Keratinocyte (primary cell): ENCODE measurements around the gene ATP5IF1. TPM values are rescaled to one million over a fixed set of nuclear protein-coding genes. Genes with fewer than 3 reads are reported as not detected.

Source experiments
- DNase-seq: peaks from one replicate; pipeline ENCODE4 v3.0.0-alpha.2; 2011; ENCODE audit warnings: low read depth, missing footprints, low spot score
- FAIRE-seq: peaks from 2 replicates; lab custom pipeline; 2011; peaks lifted over from hg19 to GRCh38; lab: Jason Lieb, UNC
- H2AFZ ChIP-seq: 2 replicates; pipeline ENCODE4 v1.6.0; 2012; ENCODE audit warnings: low read length, control low read depth, inconsistent platforms; ENCODE audit not compliant: control insufficient read depth
- H3K27ac ChIP-seq: 2 replicates; pipeline ENCODE4 v1.5.1; 2011; ENCODE audit warnings: low read length; ENCODE audit not compliant: control insufficient read depth, insufficient read depth
- H3K27me3 ChIP-seq: 3 replicates; pipeline ENCODE4 v1.6.0; 2011; ENCODE audit warnings: low read length; ENCODE audit not compliant: control insufficient read depth, insufficient read depth; ENCODE audit errors: extremely low read depth
- H3K36me3 ChIP-seq, 2 experiments: 2 replicates in 1 of 2; 3 replicates in 1 of 2; pipeline ENCODE4 v1.5.1; 2011; ENCODE audit warnings: low read length in 2 of 2, mild to moderate bottlenecking in 1 of 2; ENCODE audit not compliant: control insufficient read depth in 2 of 2, insufficient read depth in 2 of 2; ENCODE audit errors: extremely low read depth in 1 of 2
- H3K4me1 ChIP-seq: 3 replicates; pipeline ENCODE4 v1.5.1; 2011; ENCODE audit warnings: low read length; ENCODE audit not compliant: control insufficient read depth, insufficient read depth; ENCODE audit errors: extremely low read depth
- H3K4me2 ChIP-seq: 3 replicates; pipeline ENCODE4 v1.6.0; 2011; ENCODE audit warnings: low read depth, low read length; ENCODE audit not compliant: control insufficient read depth, insufficient read depth; ENCODE audit errors: extremely low read depth
- H3K4me3 ChIP-seq, 3 experiments: fragments of 200-600 bp in 1 of 3; sonication (generic) in 1 of 3; 2 replicates in 2 of 3; 3 replicates in 1 of 3; pipeline ENCODE4 v1.5.1; 2011 to 2016; ENCODE audit warnings: low read length in 3 of 3, mild to moderate bottlenecking in 3 of 3, control low read depth in 2 of 3, inconsistent platforms in 1 of 3, low read depth in 1 of 3, mixed read lengths in 1 of 3, mixed run types in 1 of 3, moderate library complexity in 1 of 3; ENCODE audit not compliant: control insufficient read depth in 2 of 3, insufficient read depth in 2 of 3; ENCODE audit errors: extremely low read depth in 1 of 3
- H3K79me2 ChIP-seq: 2 replicates; pipeline ENCODE4 v1.6.0; 2012; ENCODE audit warnings: low read length; ENCODE audit not compliant: control insufficient read depth, insufficient read depth
- H3K9ac ChIP-seq: 3 replicates; pipeline ENCODE4 v1.6.0; 2011; ENCODE audit warnings: low read length; ENCODE audit not compliant: control insufficient read depth, insufficient read depth; ENCODE audit errors: extremely low read depth
- H3K9me1 ChIP-seq: 3 replicates; pipeline ENCODE4 v1.6.0; 2011; ENCODE audit warnings: low read length; ENCODE audit not compliant: control insufficient read depth, insufficient read depth; ENCODE audit errors: extremely low read depth
- H3K9me3 ChIP-seq: 2 replicates; pipeline ENCODE4 v1.5.1; 2012; ENCODE audit warnings: low read depth, low read length; ENCODE audit not compliant: control insufficient read depth
- H4K20me1 ChIP-seq: 3 replicates; pipeline ENCODE4 v1.6.0; 2011; ENCODE audit warnings: low read length; ENCODE audit not compliant: control insufficient read depth, insufficient read depth; ENCODE audit errors: extremely low read depth
- EZH2 ChIP-seq: IDR thresholded peaks from one replicate; pipeline ENCODE4 v1.6.1; 2012; ENCODE audit warnings: inconsistent platforms, mild to moderate bottlenecking, low read length, moderate library complexity
- dilution Hi-C: fragments of 300-500 bp; cut with MboI; formaldehyde crosslinking; loops from one replicate; pipeline ENCODE4 v1.7.0; 2020; ENCODE audit warnings: low sequenced_read_pairs; ENCODE audit not compliant: extremely low pct_ligation_motif_present
- polyA plus RNA-seq, 5 experiments: library from polyadenylated mRNA; depleted of rRNA in 3 of 5; stranded (reverse) in 3 of 5; stranded (forward) in 1 of 5; unstranded in 1 of 5; fragments of >200 nt; gene quantifications; 1 replicate in 1 of 5; 2 replicates in 3 of 5; 3 replicates in 1 of 5; pipeline versions ENCODE4 v1.2.1 to v1.2.3, GENCODE V29; 2011 to 2012; ENCODE audit warnings: missing spikeins in 2 of 5, low read depth in 1 of 5, low replicate concordance in 1 of 5
- TF ChIP-seq, protein P1 (sequence below), 3 experiments: IDR thresholded peaks in 1 of 3; conservative IDR thresholded peaks in 1 of 3; optimal IDR thresholded peaks in 1 of 3; 2 replicates in 2 of 3; 3 replicates in 1 of 3; pipeline versions ENCODE3 to v1.5.1; 2011; ENCODE audit warnings: low read length in 3 of 3, mild to moderate bottlenecking in 3 of 3, moderate library complexity in 2 of 3, control low read depth in 1 of 3, inconsistent platforms in 1 of 3; ENCODE audit not compliant: insufficient read depth in 2 of 3; ENCODE audit errors: extremely low read depth in 1 of 3

ATP5IF1 gene
- polyA plus RNA-seq, 1 donor (not counting 4 experiments of a cell fraction or from before 2014, with no cell fraction given): 332 TPM

DNA sequence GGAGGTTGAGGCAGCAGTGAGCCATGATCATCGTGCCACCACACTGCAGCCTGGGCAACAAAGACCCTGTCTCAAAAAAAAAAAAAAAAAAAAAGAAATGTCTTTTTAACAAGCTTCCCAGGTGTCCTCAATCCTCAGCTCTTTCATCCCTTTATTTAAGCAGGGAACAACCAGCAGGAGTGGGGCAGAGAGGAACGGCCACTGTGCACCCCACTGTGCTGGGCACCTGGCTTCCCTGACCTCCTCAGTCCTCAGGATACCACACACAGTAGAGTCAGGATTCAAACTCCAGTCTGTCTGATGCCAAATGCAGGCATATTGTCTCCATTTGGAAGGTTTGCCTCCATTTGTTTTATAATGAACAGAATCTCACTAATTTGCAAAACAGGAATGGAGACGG, 39.6 kb upstream of the ATP5IF1 start:
- no peak for FAIRE-seq
- Histone ChIP-seq H3K9me1 (no peaks in the 10 kb centered on the region), H3K36me3 (peaks cover 2 to 15% of the 10 kb centered on the region in 2 experiments), H3K9ac (peak overlapping the region; percentile 14), H3K9me3 (no peaks in the 10 kb centered on the region), H3K27ac (peak overlapping the region; percentile 51), H4K20me1 (no peaks in the 10 kb centered on the region), H3K27me3 (no peaks in the 10 kb centered on the region), H3K4me3 (no peak overlapping the region), H2AFZ (peak overlapping the region; percentile 1), H3K4me1 (peaks cover 45% of the 10 kb centered on the region), H3K4me2 (peak overlapping the region; percentile 43), H3K79me2 (no peaks in the 10 kb centered on the region)
- dilution Hi-C loops: no loop called here
- TF ChIP-seq EZH2: no peak
- TF ChIP-seq, protein P1, sequence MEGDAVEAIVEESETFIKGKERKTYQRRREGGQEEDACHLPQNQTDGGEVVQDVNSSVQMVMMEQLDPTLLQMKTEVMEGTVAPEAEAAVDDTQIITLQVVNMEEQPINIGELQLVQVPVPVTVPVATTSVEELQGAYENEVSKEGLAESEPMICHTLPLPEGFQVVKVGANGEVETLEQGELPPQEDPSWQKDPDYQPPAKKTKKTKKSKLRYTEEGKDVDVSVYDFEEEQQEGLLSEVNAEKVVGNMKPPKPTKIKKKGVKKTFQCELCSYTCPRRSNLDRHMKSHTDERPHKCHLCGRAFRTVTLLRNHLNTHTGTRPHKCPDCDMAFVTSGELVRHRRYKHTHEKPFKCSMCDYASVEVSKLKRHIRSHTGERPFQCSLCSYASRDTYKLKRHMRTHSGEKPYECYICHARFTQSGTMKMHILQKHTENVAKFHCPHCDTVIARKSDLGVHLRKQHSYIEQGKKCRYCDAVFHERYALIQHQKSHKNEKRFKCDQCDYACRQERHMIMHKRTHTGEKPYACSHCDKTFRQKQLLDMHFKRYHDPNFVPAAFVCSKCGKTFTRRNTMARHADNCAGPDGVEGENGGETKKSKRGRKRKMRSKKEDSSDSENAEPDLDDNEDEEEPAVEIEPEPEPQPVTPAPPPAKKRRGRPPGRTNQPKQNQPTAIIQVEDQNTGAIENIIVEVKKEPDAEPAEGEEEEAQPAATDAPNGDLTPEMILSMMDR (optimal IDR thresholded peaks at IDR 0.05 in 1 of 3, IDR thresholded peaks at IDR 0.05 in 1 of 3, conservative IDR thresholded peaks at IDR 0.05 in 1 of 3; ENCODE audit: extremely low read depth in 1 of 3, insufficient read depth in 2 of 3, low read length in 3 of 3): no peak
- no peak for DNase-seq

DNA sequence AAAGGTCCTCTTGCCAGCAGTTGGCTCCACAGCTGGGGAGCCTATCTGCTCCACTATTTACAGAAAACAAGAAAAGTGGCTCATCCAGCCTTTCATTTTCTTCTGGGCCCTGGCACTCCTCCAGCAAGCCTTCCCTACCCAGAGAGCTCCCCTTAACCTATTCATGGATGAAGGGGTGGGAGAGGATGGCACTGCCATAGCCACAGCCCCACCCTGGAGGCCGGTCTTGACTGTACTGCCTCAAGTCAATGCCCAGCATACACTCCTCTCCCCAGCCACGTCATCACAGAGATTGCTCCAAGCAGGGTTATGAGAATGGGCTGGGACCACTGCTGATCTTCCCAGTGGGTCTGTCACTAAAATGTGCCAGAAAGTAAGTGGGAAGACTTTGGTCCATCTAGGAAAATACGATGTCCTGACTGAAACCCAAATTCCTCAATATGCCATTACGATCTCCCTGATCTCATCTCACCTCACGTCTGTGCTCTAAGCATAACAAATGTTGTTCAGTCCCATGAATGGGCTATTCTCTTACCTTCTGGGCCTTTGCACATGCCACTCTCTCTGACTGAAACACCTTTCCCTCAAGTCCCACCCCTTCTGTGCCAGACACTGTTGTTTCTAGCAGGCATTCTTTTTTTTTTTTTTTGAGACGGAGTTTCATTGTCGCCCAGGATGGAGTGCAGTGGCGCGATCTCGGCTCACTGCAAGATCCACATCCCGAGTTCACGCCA, 38.1 kb upstream of the ATP5IF1 start:
- H3K27ac ChIP-seq: no peak overlapping the region
- peak overlapping the region; percentile 14 for H3K9ac ChIP-seq
- no peaks in the 10 kb centered on the region for H3K9me3 ChIP-seq
- no peak overlapping the region for H2AFZ ChIP-seq
- peaks cover 42% of the 10 kb centered on the region for H3K4me1 ChIP-seq
- FAIRE-seq (no peak), DNase-seq (no peak)
- dilution Hi-C loops: no loop called here
- H4K20me1 ChIP-seq: no peaks in the 10 kb centered on the region
- peak overlapping the region in 1 of 3 experiments; percentile 21 for H3K4me3 ChIP-seq
- H3K9me1 ChIP-seq: no peaks in the 10 kb centered on the region
- H3K36me3 ChIP-seq: peaks cover 3 to 17% of the 10 kb centered on the region in 2 experiments
- no peak for TF ChIP-seq EZH2
- TF ChIP-seq, protein P1 (optimal IDR thresholded peaks at IDR 0.05 in 1 of 3, IDR thresholded peaks at IDR 0.05 in 1 of 3, conservative IDR thresholded peaks at IDR 0.05 in 1 of 3; ENCODE audit: extremely low read depth in 1 of 3, insufficient read depth in 2 of 3, low read length in 3 of 3): no peak
- no peaks in the 10 kb centered on the region for H3K27me3 ChIP-seq
- peak overlapping the region; percentile 43 for H3K4me2 ChIP-seq
- no peaks in the 10 kb centered on the region for H3K79me2 ChIP-seq
